ENCODE results near the gene BAZ2B. TPM values are rescaled to one million over a fixed set of nuclear protein-coding genes. Genes with fewer than 3 reads are reported as not detected.

The BAZ2B gene
- total and polyA plus RNA-seq, 9 of the 15 experiments (the other 6 are each of a cell fraction or from before 2014, with no cell fraction given), result 7.5 to 38.6 (median 19.8) TPM

GRCh38 chr2:159489476-159489875 is 126.9 kb downstream of the BAZ2B start (continued):
- TF ChIP-seq E4F1 (CRISPR knock-in tag; IDR thresholded peaks at IDR 0.05; ENCODE audit: borderline replicate concordance), result no peak
- no peak for TF ChIP-seq RB1 (IDR thresholded peaks at IDR 0.05; ENCODE audit: low read depth)
- no peak for TF ChIP-seq DACH1 (IDR thresholded peaks at IDR 0.05; ENCODE audit: partially characterized antibody)
- no peak for TF ChIP-seq ATF2 (CRISPR knock-in tag; IDR thresholded peaks at IDR 0.05)

- Histone ChIP-seq H3K27ac (ENCODE audit: extremely low read depth, low read depth, low read length) (no peak overlapping the region), H2AFZ (ENCODE audit: low read depth, low read length) (no peak overlapping the region), H3K9me1 (ENCODE audit: control insufficient read depth, insufficient read depth, low read length) (no peaks in the 10 kb centered on the region), H3K27me3 (ENCODE audit: control insufficient read depth in 2 of 2, insufficient read depth in 2 of 2, low read length in 2 of 2) (no peaks in the 10 kb centered on the region), H3K9ac (ENCODE audit: insufficient read depth in 1 of 2, low read depth in 2 of 2, low read length in 2 of 2) (no peak overlapping the region), H3K4me1 (replicated peaks in 1 of 2; ENCODE audit: control insufficient read depth in 2 of 2, insufficient read depth in 2 of 2, low read length in 2 of 2) (no peaks in the 10 kb centered on the region), H3K79me2 (ENCODE audit: control insufficient read depth, insufficient read depth, low read length) (no peaks in the 10 kb centered on the region), H4K20me1 (replicated peaks; ENCODE audit: control insufficient read depth, insufficient read depth, low read length) (no peaks in the 10 kb centered on the region), H3K4me2 (ENCODE audit: insufficient read depth, low read length) (no peak overlapping the region), H3K4me3 (no peak overlapping the region), H3K9me3 (replicated peaks; ENCODE audit: control insufficient read depth, insufficient read depth, low read depth, low read length) (no peaks in the 10 kb centered on the region), H3K36me3 (ENCODE audit: control insufficient read depth, insufficient read depth, low read length) (no peaks in the 10 kb centered on the region)
- BruUV-seq (replicated peaks), result no TSS peak
- no peak for ATAC-seq
- ChIA-PET CTCF (ENCODE audit: low intra/inter-chr PET ratio) (no interaction called here), POLR2A (no interaction called here)
- intact Hi-C loops (cut with micrococcal nuclease) (no loop called here), in situ Hi-C loops (cut with MboI) (no loop called here)
- no peak for DNase-seq (ENCODE audit: extremely low read depth in 1 of 4, low spot score in 3 of 4)
- WGBS (ENCODE audit: insufficient coverage, low coverage, missing lambda C conversion rate), result 24% methylated on average over 2 of the region's 2 CpGs
- no peak for FAIRE-seq
- no peak for TF ChIP-seq ZNF699 (CRISPR knock-in tag; IDR thresholded peaks at IDR 0.05; ENCODE audit: insufficient replicate concordance)
- no peak for TF ChIP-seq NCOA1 (IDR thresholded peaks at IDR 0.05; ENCODE audit: low read depth)
- no peak for TF ChIP-seq BRF1 (IDR thresholded peaks at IDR 0.05; ENCODE audit: borderline replicate concordance, extremely low read depth, insufficient read length)
- TF ChIP-seq ZNF316 (IDR thresholded peaks at IDR 0.05), result no peak
- TF ChIP-seq ZNF511 (CRISPR knock-in tag; IDR thresholded peaks at IDR 0.05), result no peak
- TF ChIP-seq ILK (tag; IDR thresholded peaks at IDR 0.05; ENCODE audit: borderline replicate concordance, low read depth), result no peak
- TF ChIP-seq NR2F6 (CRISPR knock-in tag; IDR thresholded peaks at IDR 0.05), result no peak
- no peak for TF ChIP-seq CREB3 (tag; conservative IDR thresholded peaks at IDR 0.05; ENCODE audit: low read depth)
- no peak for TF ChIP-seq PML (IDR thresholded peaks at IDR 0.05; ENCODE audit: low read length)
- TF ChIP-seq ZFPM2 (CRISPR knock-in tag; IDR thresholded peaks at IDR 0.05), result no peak
Observed at GRCh38 chr2:159484532-159484931, 131.8 kb downstream of the BAZ2B start.

Measured in K562 (cell line).